Dedifferentiated amniotic fluid mesenchymal stem cell (primary cell): ENCODE data around the gene RPL15.

ENCODE experiments used
- DNase-seq: peaks from one replicate; pipeline ENCODE4 v3.0.0-alpha.2; 2016; ENCODE audit errors: extremely low spot score

RPL15 gene

GRCh38 chr3:23961913-23962312 lies 45.0 kb downstream of the RPL15 start:
- no peak for DNase-seq

DNA sequence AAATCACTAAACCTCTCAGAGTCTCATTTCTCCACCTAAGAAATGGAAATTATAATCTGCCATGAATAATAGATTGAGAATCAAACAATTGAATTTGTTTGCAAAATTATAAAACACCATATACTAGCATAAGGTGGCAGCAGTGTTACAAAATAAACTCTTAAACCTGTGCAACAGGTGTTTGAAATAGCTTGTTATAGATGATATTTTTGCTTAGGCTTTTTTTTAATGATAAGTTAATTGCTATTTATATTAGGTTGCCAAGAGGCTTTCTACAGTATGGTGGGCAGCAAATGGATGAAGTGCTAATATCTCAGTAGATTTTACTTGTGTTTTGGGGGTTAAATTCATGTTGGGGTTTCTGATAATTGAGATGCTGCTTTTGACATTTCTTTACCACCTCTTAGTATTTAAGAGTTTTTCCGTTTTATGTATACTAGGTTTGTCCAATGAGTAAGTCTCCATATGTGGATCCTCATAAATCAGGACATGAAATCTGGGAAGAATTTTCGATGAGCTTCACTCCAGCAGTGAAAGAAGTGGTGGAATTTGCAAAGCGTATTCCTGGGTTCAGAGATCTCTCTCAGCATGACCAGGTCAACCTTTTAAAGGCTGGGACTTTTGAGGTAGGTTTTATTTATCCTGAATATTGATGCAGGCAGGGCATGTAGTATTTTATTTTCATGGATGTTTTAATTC lies 47.8 kb downstream of the RPL15 start:
- DNase-seq, result no peak

GRCh38 chr3:23966328-23966727 lies 49.4 kb downstream of the RPL15 start:
- DNase-seq, result peak; percentile 66

- peak; percentile 25 for DNase-seq
These were observed 51.7 kb downstream of the RPL15 start for GRCh38 chr3:23968463-23969184.

GRCh38 chr3:23969393-23969792 lies 52.5 kb downstream of the RPL15 start:
- DNase-seq, result no peak
